Testis (tissue), 2 donors: ENCODE results near the gene FITM1.

Source experiments
- CTCF ChIP-seq, 3 experiments: fragments of 450-650 bp in 2 of 3; fragments of 200-600 bp in 1 of 3; sonication (generic) in 1 of 3; IDR thresholded peaks; one replicate each; pipeline ENCODE4 v1.5.1; 2016 to 2019; ENCODE audit warnings: antibody characterized with exemption in 3 of 3, mild to moderate bottlenecking in 2 of 3, moderate library complexity in 1 of 3
- POLR2A ChIP-seq: fragments of 450-650 bp; IDR thresholded peaks from one replicate; pipeline ENCODE4 v1.6.1; 2017; ENCODE audit warnings: antibody characterized with exemption, mild to moderate bottlenecking, moderate library complexity

GRCh38 chr14:24126939-24127338 is 3.5 kb upstream of the FITM1 start:
- TF ChIP-seq CTCF (IDR thresholded peaks at IDR 0.05) (no peak), POLR2A (no peak)
